WI38 (cell line): Measurements from ENCODE around the gene PPM1F.
"Not testable (repeated sequence)": the region's sequence is repeated elsewhere in the genome, so short reads cannot be mapped to it uniquely, and the experiment has no call there.

Source experiments
- H3K4me3 ChIP-seq: 2 replicates; pipeline ENCODE4 v1.5.1; 2011; ENCODE audit warnings: low read depth, mild to moderate bottlenecking, control low read depth, low read length
- CTCF ChIP-seq: IDR thresholded peaks from 2 replicates; pipeline ENCODE4 v1.5.1; 2012; ENCODE audit warnings: low read depth, mild to moderate bottlenecking, control low read depth, low read length

Gene PPM1F

GRCh38 chr22:21917181-21917958 lies 35.3 kb downstream of the PPM1F start:
- no peak overlapping the region for H3K4me3 ChIP-seq
- no peak for TF ChIP-seq CTCF

GRCh38 chr22:21916309-21916918 lies 36.2 kb downstream of the PPM1F start:
- no peak for TF ChIP-seq CTCF
- H3K4me3 ChIP-seq, result no peak overlapping the region

GRCh38 chr22:21915624-21916308 lies 36.9 kb downstream of the PPM1F start:
- TF ChIP-seq CTCF, result no peak
- H3K4me3 ChIP-seq, result no peak overlapping the region

- not testable (repeated sequence) for H3K4me3 ChIP-seq
Measured at GRCh38 chr22:21914033-21914642, 38.5 kb downstream of the PPM1F start.

- H3K4me3 ChIP-seq, result not testable (repeated sequence)
Measured at GRCh38 chr22:21910367-21910766, 42.3 kb downstream of the PPM1F start.

- TF ChIP-seq CTCF, result no peak
- H3K4me3 ChIP-seq, result no peak overlapping the region
Measured at GRCh38 chr22:21909871-21910270, 42.8 kb downstream of the PPM1F start.

- H3K4me3 ChIP-seq, result no peak overlapping the region
- no peak for TF ChIP-seq CTCF
Measured at GRCh38 chr22:21907638-21908522, 44.8 kb downstream of the PPM1F start.

GRCh38 chr22:21905234-21905633 lies 47.4 kb downstream of the PPM1F start:
- H3K4me3 ChIP-seq, result not testable (repeated sequence)
